BJ (cell line): ENCODE results near the gene ITPKC. TPM values are rescaled to one million over a fixed set of nuclear protein-coding genes. Genes with fewer than 3 reads are reported as not detected.

Experiments used
- CTCF ChIA-PET: fragments of 350-600 bp; formaldehyde crosslinking; extraction: SDS; loops from one replicate; lab custom pipeline; 2021; ENCODE audit warnings: antibody characterized with exemption, inconsistent platforms; lab: Yijun Ruan, JAX
- POLR2A ChIA-PET: fragments of 300-600 bp; sonication (Branson Sonifier 250); formaldehyde crosslinking; extraction: SDS; loops from one replicate; lab custom pipeline; 2021; ENCODE audit warnings: antibody characterized with exemption; lab: Charles Lee
- DNase-seq: peaks from one replicate; pipeline ENCODE4 v3.0.0-alpha.2; 2011; ENCODE audit warnings: low read depth
- H3K27me3 ChIP-seq: 2 replicates; pipeline ENCODE4 v1.6.0; 2011; ENCODE audit warnings: low read length; ENCODE audit not compliant: control insufficient read depth, insufficient read depth
- H3K36me3 ChIP-seq: 2 replicates; pipeline ENCODE4 v1.5.1; 2011; ENCODE audit warnings: low read length; ENCODE audit not compliant: control insufficient read depth, insufficient read depth
- H3K4me3 ChIP-seq: 2 replicates; pipeline ENCODE4 v1.5.1; 2011; ENCODE audit warnings: low read depth, mild to moderate bottlenecking, control low read depth, low read length
- polyA plus RNA-seq: library from polyadenylated mRNA; depleted of rRNA; stranded (reverse); fragments of >200 nt; gene quantifications from 2 replicates; pipeline ENCODE4 v1.2.3, GENCODE V29; 2011; rRNA removed
- small RNA-seq: library from RNA; depleted of rRNA; stranded (forward); fragments of <200 nt; gene quantifications from one replicate; pipeline ENCODE3, GENCODE V24; 2012; ENCODE audit warnings: low replicate concordance, low read depth; ENCODE audit not compliant: insufficient read length
- TF ChIP-seq, protein P1 (sequence below): IDR thresholded peaks from 2 replicates; pipeline ENCODE4 v1.5.1; 2011; ENCODE audit warnings: low read depth, mild to moderate bottlenecking, control low read depth, inconsistent platforms, low read length, moderate library complexity; ENCODE audit not compliant: insufficient read depth

ITPKC gene
- polyA plus RNA-seq, 1 experiment = 11.9 TPM

DNA sequence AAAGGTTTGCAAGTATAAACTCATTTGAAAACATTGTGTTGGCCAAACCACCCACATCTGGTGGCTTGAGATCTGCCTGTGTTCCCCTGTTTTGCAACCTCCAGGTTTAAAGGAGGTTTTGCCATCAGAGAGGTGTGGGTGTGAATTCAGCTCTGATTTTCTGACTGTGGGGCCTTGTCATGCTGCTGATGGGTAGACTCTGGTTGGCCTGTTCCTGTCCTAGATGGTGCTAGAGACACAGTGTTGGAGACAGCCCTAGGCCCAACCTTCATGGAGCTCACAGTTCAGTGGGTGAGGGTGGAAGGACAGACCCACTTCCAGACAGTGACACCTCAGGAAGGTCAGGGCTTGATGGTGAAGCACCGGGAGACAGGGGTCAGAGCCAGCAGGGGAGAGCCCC lies 68.6 kb downstream of the ITPKC start:
- Histone ChIP-seq H3K27me3 (no peaks in the 10 kb centered on the region), H3K36me3 (no peaks in the 10 kb centered on the region; the same call in none of the 2 replicates), H3K4me3 (no peak overlapping the region)
- POLR2A ChIA-PET = no interaction called here
- TF ChIP-seq, protein P1, sequence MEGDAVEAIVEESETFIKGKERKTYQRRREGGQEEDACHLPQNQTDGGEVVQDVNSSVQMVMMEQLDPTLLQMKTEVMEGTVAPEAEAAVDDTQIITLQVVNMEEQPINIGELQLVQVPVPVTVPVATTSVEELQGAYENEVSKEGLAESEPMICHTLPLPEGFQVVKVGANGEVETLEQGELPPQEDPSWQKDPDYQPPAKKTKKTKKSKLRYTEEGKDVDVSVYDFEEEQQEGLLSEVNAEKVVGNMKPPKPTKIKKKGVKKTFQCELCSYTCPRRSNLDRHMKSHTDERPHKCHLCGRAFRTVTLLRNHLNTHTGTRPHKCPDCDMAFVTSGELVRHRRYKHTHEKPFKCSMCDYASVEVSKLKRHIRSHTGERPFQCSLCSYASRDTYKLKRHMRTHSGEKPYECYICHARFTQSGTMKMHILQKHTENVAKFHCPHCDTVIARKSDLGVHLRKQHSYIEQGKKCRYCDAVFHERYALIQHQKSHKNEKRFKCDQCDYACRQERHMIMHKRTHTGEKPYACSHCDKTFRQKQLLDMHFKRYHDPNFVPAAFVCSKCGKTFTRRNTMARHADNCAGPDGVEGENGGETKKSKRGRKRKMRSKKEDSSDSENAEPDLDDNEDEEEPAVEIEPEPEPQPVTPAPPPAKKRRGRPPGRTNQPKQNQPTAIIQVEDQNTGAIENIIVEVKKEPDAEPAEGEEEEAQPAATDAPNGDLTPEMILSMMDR = no peak
- DNase-seq = no peak
- CTCF ChIA-PET = interaction anchor here (1.1 kb wide), 1 partner anchor 13 kb away, joined by 3 read pairs; the partner anchor contains the start of gene EGLN2

DNA sequence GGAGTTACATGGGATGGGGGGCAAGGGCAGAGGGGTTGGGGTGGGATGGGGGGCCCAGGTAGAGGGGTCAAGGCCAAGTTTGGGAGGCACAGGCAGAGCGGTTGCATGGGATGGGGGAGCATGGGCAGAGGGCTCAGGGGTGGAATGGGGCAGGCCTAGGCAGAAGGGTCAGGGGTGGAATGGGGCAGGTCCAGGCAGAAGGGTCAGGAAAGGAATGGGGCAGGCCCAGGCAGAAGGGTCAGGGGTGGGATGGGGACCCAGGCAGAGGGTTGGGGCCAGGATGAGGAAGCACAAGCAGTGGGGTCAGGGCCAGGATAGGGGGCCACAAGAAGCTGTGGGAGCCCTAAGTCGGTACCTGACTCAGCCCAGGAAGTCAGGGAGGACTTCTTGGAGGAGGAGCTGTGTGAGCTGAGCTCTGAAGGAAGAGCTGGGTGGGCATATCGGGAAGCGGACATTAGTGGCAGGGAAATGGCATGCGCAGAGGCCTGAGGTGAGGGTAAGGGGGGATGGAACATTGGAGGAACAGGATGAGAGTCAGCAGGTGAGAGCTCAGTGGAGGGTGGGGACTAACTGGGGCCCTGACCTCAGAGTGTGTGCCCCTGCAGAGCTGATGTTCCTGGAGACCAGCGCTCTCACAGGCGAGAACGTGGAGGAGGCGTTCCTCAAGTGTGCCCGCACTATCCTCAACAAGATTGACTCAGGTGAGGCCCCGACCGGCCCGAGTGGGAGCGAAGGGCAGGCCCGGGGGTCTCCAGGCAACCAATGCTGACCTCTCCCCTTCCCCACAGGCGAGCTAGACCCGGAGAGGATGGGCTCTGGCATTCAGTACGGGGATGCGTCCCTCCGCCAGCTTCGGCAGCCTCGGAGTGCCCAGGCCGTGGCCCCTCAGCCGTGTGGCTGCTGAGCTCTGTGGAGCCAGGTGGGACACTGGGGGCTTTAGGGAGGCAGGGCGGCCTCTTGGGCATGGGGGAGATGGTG lies 69.4 kb downstream of the ITPKC start:
- POLR2A ChIA-PET = no interaction called here
- Histone ChIP-seq H3K4me3 (no peak overlapping the region), H3K27me3 (no peaks in the 10 kb centered on the region), H3K36me3 (no peaks in the 10 kb centered on the region; the same call in none of the 2 replicates)
- CTCF ChIA-PET = interaction anchor here (1.1 kb wide), 1 partner anchor 12 kb away, joined by 3 read pairs; the partner anchor contains the start of gene EGLN2
- TF ChIP-seq, protein P1 = no peak
- DNase-seq = no peak

Small RNA genes lying within 50 kb of the gene (small RNA-seq; reads per million reads assigned to genes)
- gene RNU6-195P = not detected

Other genes with a start within 250 kb of the ITPKC start
- gene SHKBP1, start 140.2 kb upstream of the ITPKC start, polyA plus RNA-seq = 35.5 and 59.0 TPM in 2 replicates
- gene LTBP4, start 115.7 kb upstream of the ITPKC start, polyA plus RNA-seq = 8.9 and 14.5 TPM in 2 replicates
- 15.9 and 28.6 TPM in 2 replicates for gene NUMBL, start 26.5 kb upstream of the ITPKC start, polyA plus RNA-seq
- 22.7 and 35.3 TPM in 2 replicates for gene COQ8B, start 226 bp upstream of the ITPKC start, polyA plus RNA-seq
- gene ACTMAP, start 33.4 kb downstream of the ITPKC start, polyA plus RNA-seq = 3.9 and 5.5 TPM in 2 replicates
- gene SNRPA, start 34.1 kb downstream of the ITPKC start, polyA plus RNA-seq = 92.2 and 167 TPM in 2 replicates
- not detected in 2 replicates for gene MIA, start 58.4 kb downstream of the ITPKC start, polyA plus RNA-seq
- gene RAB4B, start 61.1 kb downstream of the ITPKC start, polyA plus RNA-seq = 16.5 and 25.4 TPM in 2 replicates
- gene EGLN2, start 82.1 kb downstream of the ITPKC start, polyA plus RNA-seq = 39.3 and 65.5 TPM in 2 replicates
- not detected in 2 replicates for gene CYP2A6, start 133.3 kb downstream of the ITPKC start, polyA plus RNA-seq
- gene CYP2A7, start 165.1 kb downstream of the ITPKC start, polyA plus RNA-seq = not detected in 2 replicates